Measurements from ENCODE around the gene RPTOR. TPM values are rescaled to one million over a fixed set of nuclear protein-coding genes. Genes with fewer than 3 reads are reported as not detected.

Gene RPTOR
- total RNA-seq, 3 donors from 2014 or later (not counting 1 experiment from before 2014, with no cell fraction given), result 49.2 to 63.6 (median 55.4) TPM

GRCh38 chr17:80956321-80957190, 411.9 kb downstream of the RPTOR start:
- DNase-seq (no peak), ATAC-seq (no peak)
- no peak overlapping the region for H3K4me3 Mint-ChIP-seq
- H3K27me3 Mint-ChIP-seq (ENCODE audit: low read depth in 2 of 2), result no peaks in the 10 kb centered on the region
- H3K36me3 ChIP-seq (ENCODE audit: control insufficient read depth, insufficient read depth, low read length), result peaks cover 7% of the 10 kb centered on the region
- no peaks in the 10 kb centered on the region for H3K4me1 Mint-ChIP-seq
- H3K9me3 Mint-ChIP-seq, result no peaks in the 10 kb centered on the region
- no peak overlapping the region for H3K27ac Mint-ChIP-seq
- WGBS (ENCODE audit: insufficient coverage), result 92% methylated on average over 26 of the region's 29 CpGs
- no peaks in the 10 kb centered on the region for H3K9me3 ChIP-seq (ENCODE audit: control insufficient read depth, insufficient read depth, low read length)
- intact Hi-C loops (cut with micrococcal nuclease), result no loop called here
- no peak overlapping the region for H3K4me3 ChIP-seq (ENCODE audit: low read length)
- H3K36me3 Mint-ChIP-seq, result no peaks in the 10 kb centered on the region
- no peak overlapping the region for H3K27ac ChIP-seq (ENCODE audit: low read length)
- no peaks in the 10 kb centered on the region for H3K27me3 ChIP-seq (ENCODE audit: control insufficient read depth, insufficient read depth, low read length)
- peaks cover 11% of the 10 kb centered on the region for H3K4me1 ChIP-seq (ENCODE audit: control insufficient read depth, insufficient read depth, low read length)
- TF ChIP-seq CTCF (IDR thresholded peaks at IDR 0.05), result no peak

- WGBS (ENCODE audit: insufficient coverage), result 97% methylated on average over 12 of the region's 12 CpGs
- intact Hi-C loops (cut with micrococcal nuclease), result no loop called here
- Histone ChIP-seq H3K36me3 (ENCODE audit: control insufficient read depth, insufficient read depth, low read length) (peaks cover 2% of the 10 kb centered on the region), H3K4me1 (ENCODE audit: control insufficient read depth, insufficient read depth, low read length) (peaks cover 1% of the 10 kb centered on the region), H3K9me3 (ENCODE audit: control insufficient read depth, insufficient read depth, low read length) (no peaks in the 10 kb centered on the region), H3K27ac (ENCODE audit: low read length) (no peak overlapping the region), H3K4me3 (ENCODE audit: low read length) (no peak overlapping the region), H3K27me3 (ENCODE audit: control insufficient read depth, insufficient read depth, low read length) (no peaks in the 10 kb centered on the region)
- DNase-seq, result no peak
- no peak for TF ChIP-seq CTCF (IDR thresholded peaks at IDR 0.05)
- Mint-ChIP-seq H3K4me1 (no peaks in the 10 kb centered on the region), H3K36me3 (no peaks in the 10 kb centered on the region), H3K4me3 (no peak overlapping the region), H3K27ac (no peak overlapping the region), H3K9me3 (no peaks in the 10 kb centered on the region), H3K27me3 (ENCODE audit: low read depth in 2 of 2) (no peaks in the 10 kb centered on the region)
- ATAC-seq, result no peak
Measured at GRCh38 chr17:80957461-80957941, 412.9 kb downstream of the RPTOR start.

- no peak overlapping the region for H3K27ac Mint-ChIP-seq
- ATAC-seq (no peak), DNase-seq (no peak)
- H3K4me3 Mint-ChIP-seq, result no peak overlapping the region
- Histone ChIP-seq H3K4me3 (ENCODE audit: low read length) (no peak overlapping the region), H3K9me3 (ENCODE audit: control insufficient read depth, insufficient read depth, low read length) (no peaks in the 10 kb centered on the region), H3K27ac (ENCODE audit: low read length) (no peak overlapping the region), H3K36me3 (ENCODE audit: control insufficient read depth, insufficient read depth, low read length) (peaks cover 5% of the 10 kb centered on the region), H3K4me1 (ENCODE audit: control insufficient read depth, insufficient read depth, low read length) (no peaks in the 10 kb centered on the region), H3K27me3 (ENCODE audit: control insufficient read depth, insufficient read depth, low read length) (no peaks in the 10 kb centered on the region)
- H3K4me1 Mint-ChIP-seq, result no peaks in the 10 kb centered on the region
- H3K27me3 Mint-ChIP-seq (ENCODE audit: low read depth in 2 of 2), result no peaks in the 10 kb centered on the region
- TF ChIP-seq CTCF (IDR thresholded peaks at IDR 0.05), result no peak
- WGBS (ENCODE audit: insufficient coverage), result 95% methylated on average over 23 of the region's 23 CpGs
- no peaks in the 10 kb centered on the region for H3K9me3 Mint-ChIP-seq
- intact Hi-C loops (cut with micrococcal nuclease), result no loop called here
- H3K36me3 Mint-ChIP-seq, result no peaks in the 10 kb centered on the region
Measured at GRCh38 chr17:80959330-80960036, 414.8 kb downstream of the RPTOR start.
